HCT116 (cell line): Measurements from ENCODE around the gene KRT83. TPM values are rescaled to one million over a fixed set of nuclear protein-coding genes. Genes with fewer than 3 reads are reported as not detected.

ENCODE experiments used
- ATAC-seq: fragments of 200-7000 bp; cut with Tn5 transposase; 2 replicates; pipeline ENCODE4 v1.9.1; 2020; ENCODE audit warnings: mild to moderate bottlenecking, moderate library complexity
- BruUV-seq: library from RNA; stranded (reverse); fragments of 400-500 nt; replicated peaks from 2 replicates; lab custom pipeline; 2021; lab: Mats Ljungman, UMichigan
- CTCF ChIA-PET: fragments of 300-600 bp; sonication (Branson Sonifier 250); formaldehyde crosslinking; loops from one replicate; lab custom pipeline; 2021; ENCODE audit warnings: antibody characterized with exemption; lab: Charles Lee
- POLR2A ChIA-PET: fragments of 300-600, 350-600 bp; sonication (Branson Sonifier 250); formaldehyde crosslinking; loops from one replicate; lab custom pipeline; 2021; ENCODE audit warnings: antibody characterized with exemption; lab: Charles Lee
- RAD21 ChIA-PET, 2 experiments: fragments of 300-600 bp; sonication (Branson Sonifier 250); formaldehyde crosslinking; loops; one replicate each; lab custom pipeline; 2023; ENCODE audit warnings: low total read pairs in 2 of 2; ENCODE audit not compliant: uncharacterized antibody in 2 of 2, unreplicated experiment in 2 of 2, low non-redundant PET in 1 of 2; lab: Charles Lee
- DNase-seq: peaks from one replicate; pipeline ENCODE4 v3.0.0-alpha.2; 2010; ENCODE audit warnings: low read depth, low spot score
- H2AFZ ChIP-seq: fragments of 200-600 bp; shearing (Covaris generic), sonication (generic); 2 replicates; pipeline ENCODE4 v1.6.1; 2017; ENCODE audit warnings: low read depth, mixed run types, mixed read lengths, antibody characterized with exemption, low read length; ENCODE audit not compliant: poor library complexity, severe bottlenecking
- H3K27ac ChIP-seq: 2 replicates; pipeline ENCODE4 v1.5.1; 2012; ENCODE audit warnings: low read depth, low read length
- H3K27me3 ChIP-seq: fragments of 200-600 bp; sonication (generic); 2 replicates; pipeline ENCODE4 v1.6.1; 2016; ENCODE audit warnings: mixed run types, low read length, mixed read lengths; ENCODE audit not compliant: insufficient read depth
- H3K36me3 ChIP-seq, 2 experiments: fragments of 200-500 bp in 1 of 2; fragments of 200-600 bp in 1 of 2; sonication (Bioruptor generic) in 1 of 2; sonication (generic) in 1 of 2; 2 replicates each; pipeline versions ENCODE4 v1.5.1 to v1.6.1; 2014 to 2016; ENCODE audit warnings: low read length in 2 of 2, inconsistent platforms in 1 of 2, mixed read lengths in 1 of 2, mixed run types in 1 of 2; ENCODE audit not compliant: insufficient read depth in 2 of 2, control insufficient read depth in 1 of 2
- H3K4me1 ChIP-seq, 2 experiments: fragments of 200-600 bp in 1 of 2; sonication (generic) in 1 of 2; 2 replicates each; pipeline versions ENCODE4 v1.5.1 to v1.6.1; 2012 to 2017; ENCODE audit warnings: low read length in 2 of 2, inconsistent platforms in 1 of 2, mild to moderate bottlenecking in 1 of 2, mixed read lengths in 1 of 2, mixed run types in 1 of 2, moderate library complexity in 1 of 2; ENCODE audit not compliant: insufficient read depth in 2 of 2, control insufficient read depth in 1 of 2
- H3K4me2 ChIP-seq: fragments of 200-600 bp; sonication (generic); 2 replicates; pipeline ENCODE4 v1.6.1; 2017; ENCODE audit warnings: mixed run types, low read length, mixed read lengths
- H3K4me3 ChIP-seq, 2 experiments: fragments of 200-600 bp in 1 of 2; sonication (generic) in 1 of 2; replicated peaks in 1 of 2; 2 replicates each; pipeline ENCODE4 v1.5.1; 2011 to 2016; ENCODE audit warnings: low read length in 2 of 2, control low read depth in 1 of 2, low read depth in 1 of 2, mild to moderate bottlenecking in 1 of 2, mixed read lengths in 1 of 2, mixed run types in 1 of 2
- H3K79me2 ChIP-seq: fragments of 200-600 bp; sonication (generic); 2 replicates; pipeline ENCODE4 v1.6.1; 2017; ENCODE audit warnings: mild to moderate bottlenecking, mixed run types, low read length, moderate library complexity, mixed read lengths; ENCODE audit not compliant: insufficient read depth
- H3K9ac ChIP-seq: fragments of 200-600 bp; sonication (generic); 2 replicates; pipeline ENCODE4 v1.6.1; 2016; ENCODE audit warnings: low read length, mixed read lengths
- H3K9me2 ChIP-seq: fragments of 200-600 bp; sonication (generic), shearing (Covaris generic); 2 replicates; pipeline ENCODE4 v1.6.1; 2017; ENCODE audit warnings: mixed run types, mild to moderate bottlenecking, moderate library complexity; ENCODE audit not compliant: insufficient read depth
- H3K9me3 ChIP-seq, 2 experiments: fragments of 200-500 bp in 1 of 2; fragments of 200-600 bp in 1 of 2; sonication (Bioruptor generic) in 1 of 2; sonication (generic) in 1 of 2; 2 replicates each; pipeline ENCODE4 v1.6.1; 2014 to 2017; ENCODE audit warnings: low read length in 2 of 2, mixed read lengths in 2 of 2, inconsistent platforms in 1 of 2, low read depth in 1 of 2, mild to moderate bottlenecking in 1 of 2, mixed run types in 1 of 2, moderate library complexity in 1 of 2; ENCODE audit not compliant: control insufficient read depth in 1 of 2, insufficient read depth in 1 of 2
- H4K20me1 ChIP-seq: fragments of 200-600 bp; sonication (generic), shearing (Covaris generic); 2 replicates; pipeline ENCODE4 v1.6.1; 2017; ENCODE audit warnings: mixed run types, mild to moderate bottlenecking, moderate library complexity; ENCODE audit not compliant: insufficient read depth
- EGR1 ChIP-seq: IDR thresholded peaks from 2 replicates; pipeline ENCODE4 v1.6.1; 2012; ENCODE audit warnings: low read depth
- EZH2 ChIP-seq: fragments of 200-600 bp; sonication (generic); IDR thresholded peaks from 2 replicates; pipeline ENCODE4 v1.6.1; 2017; ENCODE audit warnings: antibody characterized with exemption, mixed run types
- EZH2phosphoT487 ChIP-seq: fragments of 200-600 bp; IDR thresholded peaks from 2 replicates; pipeline ENCODE4 v1.6.1; 2018; ENCODE audit warnings: antibody characterized with exemption, borderline replicate concordance
- FOSL1 ChIP-seq: IDR thresholded peaks from 2 replicates; pipeline ENCODE4 v1.6.1; 2012; ENCODE audit warnings: low read depth
- JUND ChIP-seq: IDR thresholded peaks from 2 replicates; pipeline ENCODE4 v1.6.1; 2012
- POLR2A ChIP-seq: IDR thresholded peaks from 2 replicates; pipeline ENCODE4 v1.7.0; 2011; ENCODE audit warnings: borderline replicate concordance; ENCODE audit not compliant: insufficient read depth, insufficient read length; ENCODE audit errors: extremely low read depth
- SIN3A ChIP-seq: IDR thresholded peaks from 2 replicates; pipeline ENCODE4 v1.6.1; 2012; ENCODE audit warnings: low read depth
- ZFX ChIP-seq: fragments of 450-650 bp; IDR thresholded peaks from 2 replicates; pipeline ENCODE4 v1.6.1; 2017
- ZNF274 ChIP-seq: fragments of 200-500 bp; sonication (Bioruptor generic); IDR thresholded peaks from 2 replicates; pipeline ENCODE4 v1.6.1; 2014; ENCODE audit warnings: mild to moderate bottlenecking, low read depth, low read length, inconsistent platforms
- intact Hi-C: fragments of 100-400 bp; cut with micrococcal nuclease; formaldehyde crosslinking; loops from 2 replicates; pipeline ENCODE4 v1.10.0; 2022
- total RNA-seq: library from RNA; stranded (reverse); gene quantifications from one replicate; pipeline ENCODE4 v1.2.1, GENCODE V29; 2021; ENCODE audit not compliant: unreplicated experiment
- TF ChIP-seq, protein P1 (sequence below): IDR thresholded peaks from 2 replicates; pipeline ENCODE4 v1.6.1; 2012

KRT83 gene
- total RNA-seq, 1 experiment from 2014 or later, result not detected

- no peak for TF ChIP-seq ZNF274
- no peak for TF ChIP-seq SIN3A
- no peak for TF ChIP-seq EGR1
- TF ChIP-seq ZFX, result no peak
- TF ChIP-seq POLR2A, result no peak
- intact Hi-C loops, result no loop called here
- no peak for DNase-seq
Observed at GRCh38 chr12:52271158-52271557, 50.0 kb downstream of the KRT83 start.

GRCh38 chr12:52270541-52271070, 50.6 kb downstream of the KRT83 start:
- intact Hi-C loops, result no loop called here
- TF ChIP-seq FOSL1 (no peak), SIN3A (no peak), EZH2 (no peak), EZH2phosphoT487 (no peak), JUND (no peak)
- TF ChIP-seq, protein P1, sequence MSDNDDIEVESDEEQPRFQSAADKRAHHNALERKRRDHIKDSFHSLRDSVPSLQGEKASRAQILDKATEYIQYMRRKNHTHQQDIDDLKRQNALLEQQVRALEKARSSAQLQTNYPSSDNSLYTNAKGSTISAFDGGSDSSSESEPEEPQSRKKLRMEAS, result no peak
- no peak overlapping the region for H3K9ac ChIP-seq
- no peaks in the 10 kb centered on the region for H3K36me3 ChIP-seq
- CTCF ChIA-PET, result interaction anchor here (0.9 to 2.8 kb wide), 2 partner anchors 8 to 55 kb away, joined by 3 to 20 read pairs; no protein-coding TSS in a partner anchor
- no peak overlapping the region for H3K4me3 ChIP-seq
- no peaks in the 10 kb centered on the region for H3K79me2 ChIP-seq
- H2AFZ ChIP-seq, result no peak overlapping the region
- H3K9me2 ChIP-seq, result no peaks in the 10 kb centered on the region
- ATAC-seq (no peak), DNase-seq (no peak)
- no peaks in the 10 kb centered on the region for H4K20me1 ChIP-seq
- H3K4me1 ChIP-seq, result no peaks in the 10 kb centered on the region
- no TSS peak for BruUV-seq
- no peak overlapping the region for H3K27ac ChIP-seq
- no peaks in the 10 kb centered on the region for H3K9me3 ChIP-seq
- POLR2A ChIA-PET, result interaction anchor here (3.8 kb wide), 1 partner anchor 9 kb away, joined by 17 read pairs; no protein-coding TSS in a partner anchor
- RAD21 ChIA-PET, result no interaction called here
- no peak overlapping the region for H3K4me2 ChIP-seq
- no peaks in the 10 kb centered on the region for H3K27me3 ChIP-seq

More at GRCh38 chr12:52271158-52271557, 50.0 kb downstream of the KRT83 start:
- Histone ChIP-seq H3K27ac (no peak overlapping the region), H3K9me3 (no peaks in the 10 kb centered on the region), H3K9ac (no peak overlapping the region), H3K4me3 (no peak overlapping the region), H4K20me1 (no peaks in the 10 kb centered on the region), H2AFZ (no peak overlapping the region), H3K36me3 (no peaks in the 10 kb centered on the region), H3K9me2 (no peaks in the 10 kb centered on the region), H3K79me2 (no peaks in the 10 kb centered on the region), H3K4me2 (no peak overlapping the region), H3K4me1 (no peaks in the 10 kb centered on the region), H3K27me3 (no peaks in the 10 kb centered on the region)
- CTCF ChIA-PET, result interaction anchor here (0.9 to 2.8 kb wide), 2 partner anchors 8 to 56 kb away, joined by 3 to 20 read pairs; no protein-coding TSS in a partner anchor
- ATAC-seq, result no peak
- POLR2A ChIA-PET, result interaction anchor here (3.8 kb wide), 1 partner anchor 9 kb away, joined by 17 read pairs; no protein-coding TSS in a partner anchor
- RAD21 ChIA-PET, result no interaction called here
- no TSS peak for BruUV-seq
